ENCODE data around the gene PCYOX1L. TPM values are rescaled to one million over a fixed set of nuclear protein-coding genes. Genes with fewer than 3 reads are reported as not detected.
A peak's percentile ranks its signal among the peaks of the same experiment; 100 is the strongest.

The PCYOX1L gene
- total and polyA plus RNA-seq, 9 of the 15 experiments (the other 6 are each of a cell fraction or from before 2014, with no cell fraction given), result 2.3 to 17.9 (median 6.0) TPM

DNA sequence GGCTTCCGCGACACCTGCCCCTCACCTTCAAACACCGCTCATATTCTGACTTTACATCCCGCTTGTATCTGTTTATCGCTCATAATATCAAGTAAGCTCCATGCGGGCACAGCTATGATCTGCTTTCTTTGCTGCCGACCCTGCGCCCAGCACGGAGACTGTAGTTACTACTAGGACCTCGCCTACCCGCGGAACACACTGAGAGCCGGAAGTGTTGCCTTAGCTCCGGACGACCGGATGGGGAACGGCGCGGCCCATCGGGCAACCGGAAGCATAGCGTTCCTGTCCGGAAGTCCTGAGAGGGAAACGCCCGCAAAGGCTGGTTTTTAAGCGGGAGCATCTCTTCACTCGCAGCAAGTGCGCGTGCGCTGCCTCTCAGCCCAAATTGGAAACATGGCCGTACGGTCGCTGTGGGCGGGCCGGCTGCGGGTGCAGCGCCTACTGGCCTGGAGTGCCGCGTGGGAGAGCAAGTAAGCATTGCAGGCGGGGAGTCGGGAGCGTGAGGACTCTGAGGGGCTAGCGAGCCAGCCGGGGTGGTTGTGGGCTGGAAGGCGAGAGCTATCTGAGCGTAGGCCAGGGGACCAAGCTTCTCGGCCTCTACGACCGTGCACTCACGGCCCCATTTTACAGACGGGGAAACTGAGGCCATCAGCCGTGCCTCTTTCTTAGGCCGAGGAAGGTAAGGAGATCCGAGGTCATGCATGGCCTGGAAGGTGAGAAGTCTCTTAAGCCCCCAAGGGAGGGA lies 12.5 kb upstream of the PCYOX1L start, which contains the start of gene GRPEL2 (continued):
- TF ChIP-seq MBD2 (IDR thresholded peaks at IDR 0.05; ENCODE audit: borderline replicate concordance, low read depth) (peak; percentile 50; the same call in 1 of the 2 replicates), ZNF699 (CRISPR knock-in tag; IDR thresholded peaks at IDR 0.05; ENCODE audit: insufficient replicate concordance) (no peak), CREBBP (IDR thresholded peaks at IDR 0.05; ENCODE audit: low read depth, low read length) (no peak), JUN (IDR thresholded peaks at IDR 0.05; ENCODE audit: borderline replicate concordance, low read depth, low read length) (peak; percentile 53; the same call in 1 of the 2 replicates), JUN (CRISPR knock-in tag; IDR thresholded peaks at IDR 0.05; ENCODE audit: borderline replicate concordance) (peak; percentile 36; the same call in 1 of the 2 replicates), RAD21 (CRISPR knock-in tag; conservative IDR thresholded peaks at IDR 0.05 in 1 of 2, IDR thresholded peaks at IDR 0.05 in 1 of 2) (no peak), SRSF9 (IDR thresholded peaks at IDR 0.05; ENCODE audit: borderline replicate concordance, low read depth, low read length) (no peak), POLR3G (IDR thresholded peaks at IDR 0.05; ENCODE audit: extremely low read depth, insufficient read length, insufficient replicate concordance) (no peak)
- TF ChIP-seq, protein P1, sequence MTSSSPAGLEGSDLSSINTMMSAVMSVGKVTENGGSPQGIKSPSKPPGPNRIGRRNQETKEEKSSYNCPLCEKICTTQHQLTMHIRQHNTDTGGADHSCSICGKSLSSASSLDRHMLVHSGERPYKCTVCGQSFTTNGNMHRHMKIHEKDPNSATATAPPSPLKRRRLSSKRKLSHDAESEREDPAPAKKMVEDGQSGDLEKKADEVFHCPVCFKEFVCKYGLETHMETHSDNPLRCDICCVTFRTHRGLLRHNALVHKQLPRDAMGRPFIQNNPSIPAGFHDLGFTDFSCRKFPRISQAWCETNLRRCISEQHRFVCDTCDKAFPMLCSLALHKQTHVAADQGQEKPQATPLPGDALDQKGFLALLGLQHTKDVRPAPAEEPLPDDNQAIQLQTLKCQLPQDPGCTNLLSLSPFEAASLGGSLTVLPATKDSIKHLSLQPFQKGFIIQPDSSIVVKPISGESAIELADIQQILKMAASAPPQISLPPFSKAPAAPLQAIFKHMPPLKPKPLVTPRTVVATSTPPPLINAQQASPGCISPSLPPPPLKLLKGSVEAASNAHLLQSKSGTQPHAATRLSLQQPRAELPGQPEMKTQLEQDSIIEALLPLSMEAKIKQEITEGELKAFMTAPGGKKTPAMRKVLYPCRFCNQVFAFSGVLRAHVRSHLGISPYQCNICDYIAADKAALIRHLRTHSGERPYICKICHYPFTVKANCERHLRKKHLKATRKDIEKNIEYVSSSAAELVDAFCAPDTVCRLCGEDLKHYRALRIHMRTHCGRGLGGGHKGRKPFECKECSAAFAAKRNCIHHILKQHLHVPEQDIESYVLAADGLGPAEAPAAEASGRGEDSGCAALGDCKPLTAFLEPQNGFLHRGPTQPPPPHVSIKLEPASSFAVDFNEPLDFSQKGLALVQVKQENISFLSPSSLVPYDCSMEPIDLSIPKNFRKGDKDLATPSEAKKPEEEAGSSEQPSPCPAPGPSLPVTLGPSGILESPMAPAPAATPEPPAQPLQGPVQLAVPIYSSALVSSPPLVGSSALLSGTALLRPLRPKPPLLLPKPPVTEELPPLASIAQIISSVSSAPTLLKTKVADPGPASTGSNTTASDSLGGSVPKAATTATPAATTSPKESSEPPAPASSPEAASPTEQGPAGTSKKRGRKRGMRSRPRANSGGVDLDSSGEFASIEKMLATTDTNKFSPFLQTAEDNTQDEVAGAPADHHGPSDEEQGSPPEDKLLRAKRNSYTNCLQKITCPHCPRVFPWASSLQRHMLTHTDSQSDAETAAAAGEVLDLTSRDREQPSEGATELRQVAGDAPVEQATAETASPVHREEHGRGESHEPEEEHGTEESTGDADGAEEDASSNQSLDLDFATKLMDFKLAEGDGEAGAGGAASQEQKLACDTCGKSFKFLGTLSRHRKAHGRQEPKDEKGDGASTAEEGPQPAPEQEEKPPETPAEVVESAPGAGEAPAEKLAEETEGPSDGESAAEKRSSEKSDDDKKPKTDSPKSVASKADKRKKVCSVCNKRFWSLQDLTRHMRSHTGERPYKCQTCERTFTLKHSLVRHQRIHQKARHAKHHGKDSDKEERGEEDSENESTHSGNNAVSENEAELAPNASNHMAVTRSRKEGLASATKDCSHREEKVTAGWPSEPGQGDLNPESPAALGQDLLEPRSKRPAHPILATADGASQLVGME (CRISPR knock-in tag; IDR thresholded peaks at IDR 0.05), result no peak
- TF ChIP-seq, protein P2, sequence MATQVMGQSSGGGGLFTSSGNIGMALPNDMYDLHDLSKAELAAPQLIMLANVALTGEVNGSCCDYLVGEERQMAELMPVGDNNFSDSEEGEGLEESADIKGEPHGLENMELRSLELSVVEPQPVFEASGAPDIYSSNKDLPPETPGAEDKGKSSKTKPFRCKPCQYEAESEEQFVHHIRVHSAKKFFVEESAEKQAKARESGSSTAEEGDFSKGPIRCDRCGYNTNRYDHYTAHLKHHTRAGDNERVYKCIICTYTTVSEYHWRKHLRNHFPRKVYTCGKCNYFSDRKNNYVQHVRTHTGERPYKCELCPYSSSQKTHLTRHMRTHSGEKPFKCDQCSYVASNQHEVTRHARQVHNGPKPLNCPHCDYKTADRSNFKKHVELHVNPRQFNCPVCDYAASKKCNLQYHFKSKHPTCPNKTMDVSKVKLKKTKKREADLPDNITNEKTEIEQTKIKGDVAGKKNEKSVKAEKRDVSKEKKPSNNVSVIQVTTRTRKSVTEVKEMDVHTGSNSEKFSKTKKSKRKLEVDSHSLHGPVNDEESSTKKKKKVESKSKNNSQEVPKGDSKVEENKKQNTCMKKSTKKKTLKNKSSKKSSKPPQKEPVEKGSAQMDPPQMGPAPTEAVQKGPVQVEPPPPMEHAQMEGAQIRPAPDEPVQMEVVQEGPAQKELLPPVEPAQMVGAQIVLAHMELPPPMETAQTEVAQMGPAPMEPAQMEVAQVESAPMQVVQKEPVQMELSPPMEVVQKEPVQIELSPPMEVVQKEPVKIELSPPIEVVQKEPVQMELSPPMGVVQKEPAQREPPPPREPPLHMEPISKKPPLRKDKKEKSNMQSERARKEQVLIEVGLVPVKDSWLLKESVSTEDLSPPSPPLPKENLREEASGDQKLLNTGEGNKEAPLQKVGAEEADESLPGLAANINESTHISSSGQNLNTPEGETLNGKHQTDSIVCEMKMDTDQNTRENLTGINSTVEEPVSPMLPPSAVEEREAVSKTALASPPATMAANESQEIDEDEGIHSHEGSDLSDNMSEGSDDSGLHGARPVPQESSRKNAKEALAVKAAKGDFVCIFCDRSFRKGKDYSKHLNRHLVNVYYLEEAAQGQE (IDR thresholded peaks at IDR 0.05; ENCODE audit: borderline replicate concordance), result no peak
- TF ChIP-seq, protein P2 (CRISPR knock-in tag; IDR thresholded peaks at IDR 0.05; ENCODE audit: low read depth), result peak; percentile 21; the same call in 1 of the 2 replicates

Data from K562 (cell line).